WTC11 (cell line): Measurements from ENCODE around the gene STK16. TPM values are rescaled to one million over a fixed set of nuclear protein-coding genes. Genes with fewer than 3 reads are reported as not detected.

Experiments
- ATAC-seq: fragments of 200-7000 bp; cut with Tn5 transposase; 2 replicates; pipeline ENCODE4 v1.10.0; 2021; ENCODE audit warnings: mild to moderate bottlenecking, moderate library complexity
- CTCF ChIA-PET: fragments of 300-600 bp; sonication (Branson Sonifier 250); formaldehyde crosslinking; loops from one replicate; lab custom pipeline; 2021; ENCODE audit warnings: antibody characterized with exemption; lab: Charles Lee
- POLR2A ChIA-PET: fragments of 350-600 bp; sonication (Branson Sonifier 250); formaldehyde crosslinking; loops from one replicate; lab custom pipeline; 2021; ENCODE audit warnings: antibody characterized with exemption; lab: Charles Lee
- DNase-seq: peaks from one replicate; pipeline ENCODE4 v3.0.0; 2021; ENCODE audit warnings: low spot score
- H3K27ac Mint-ChIP-seq: 2 replicates; pipeline ENCODE4 v1.8.0; 2021; ENCODE audit warnings: mixed read lengths
- H3K27me3 Mint-ChIP-seq: 2 replicates; pipeline ENCODE4 v1.8.0; 2021; ENCODE audit warnings: low read depth, mild to moderate bottlenecking, moderate library complexity, mixed read lengths
- H3K36me3 Mint-ChIP-seq: 2 replicates; pipeline ENCODE4 v1.8.0; 2021; ENCODE audit warnings: mixed read lengths
- H3K4me1 Mint-ChIP-seq: 2 replicates; pipeline ENCODE4 v1.8.0; 2022; ENCODE audit warnings: mixed read lengths
- H3K4me3 Mint-ChIP-seq: 2 replicates; pipeline ENCODE4 v1.8.0; 2021; ENCODE audit warnings: mild to moderate bottlenecking, moderate library complexity, mixed read lengths
- H3K9me3 Mint-ChIP-seq: 2 replicates; pipeline ENCODE4 v1.8.0; 2021; ENCODE audit warnings: mixed read lengths
- AFF4 ChIP-seq: sonication (generic); formaldehyde crosslinking; IDR thresholded peaks from 2 replicates; pipeline ENCODE4 v1.8.1; 2023; ENCODE audit warnings: mild to moderate bottlenecking, missing genetic modification reagents, borderline replicate concordance
- ELF4 ChIP-seq: sonication (generic); formaldehyde crosslinking; IDR thresholded peaks from 2 replicates; pipeline ENCODE4 v1.8.1; 2022; ENCODE audit warnings: low read depth, mild to moderate bottlenecking, moderate library complexity, missing genetic modification reagents
- GTF2I ChIP-seq: fragments of 250-450 bp; sonication (Bioruptor Pico); conservative IDR thresholded peaks from 2 replicates; pipeline ENCODE4 v1.4.0; 2021; ENCODE audit warnings: mild to moderate bottlenecking
- KAT7 ChIP-seq: sonication (generic); formaldehyde crosslinking; IDR thresholded peaks from 2 replicates; pipeline ENCODE4 v1.8.1; 2023; ENCODE audit warnings: missing genetic modification reagents, mild to moderate bottlenecking, borderline replicate concordance
- NR1H2 ChIP-seq: sonication (generic); formaldehyde crosslinking; IDR thresholded peaks from 2 replicates; pipeline ENCODE4 v1.9.0; 2021; ENCODE audit warnings: mild to moderate bottlenecking, moderate library complexity, missing genetic modification reagents
- SMAD4 ChIP-seq: sonication (generic); formaldehyde crosslinking; IDR thresholded peaks from 2 replicates; pipeline ENCODE4 v1.8.0; 2022; ENCODE audit warnings: mild to moderate bottlenecking, missing genetic modification reagents
- TP53 ChIP-seq: sonication (generic); formaldehyde crosslinking; IDR thresholded peaks from 2 replicates; pipeline ENCODE4 v1.8.1; 2023; ENCODE audit warnings: mild to moderate bottlenecking, missing genetic modification reagents
- ZBTB21 ChIP-seq: sonication (generic); formaldehyde crosslinking; IDR thresholded peaks from 2 replicates; pipeline ENCODE4 v1.8.1; 2023; ENCODE audit warnings: mild to moderate bottlenecking, missing genetic modification reagents, borderline replicate concordance
- ZBTB43 ChIP-seq: sonication (generic); formaldehyde crosslinking; IDR thresholded peaks from 2 replicates; pipeline ENCODE4 v1.8.1; 2023; ENCODE audit warnings: mild to moderate bottlenecking, missing genetic modification reagents
- ZNF232 ChIP-seq: sonication (generic); formaldehyde crosslinking; IDR thresholded peaks from 2 replicates; pipeline ENCODE4 v1.8.0; 2022; ENCODE audit warnings: mild to moderate bottlenecking, missing genetic modification reagents
- ZNF396 ChIP-seq: fragments of 250-450 bp; sonication (Bioruptor Pico); IDR thresholded peaks from 2 replicates; pipeline ENCODE4 v1.8.0; 2021; ENCODE audit warnings: mild to moderate bottlenecking, moderate library complexity, borderline replicate concordance
- total RNA-seq: library from RNA; stranded (reverse); gene quantifications from 3 replicates; pipeline ENCODE4 v1.2.3, GENCODE V29; 2021
- TF ChIP-seq, protein P1 (sequence below): sonication (generic); formaldehyde crosslinking; IDR thresholded peaks from 2 replicates; pipeline ENCODE4 v1.8.0; 2022; ENCODE audit warnings: mild to moderate bottlenecking, missing genetic modification reagents
- TF ChIP-seq, protein P2 (sequence below): fragments of 250-450 bp; sonication (Bioruptor Pico); IDR thresholded peaks from 2 replicates; pipeline ENCODE4 v1.9.0; 2021; ENCODE audit warnings: mild to moderate bottlenecking, borderline replicate concordance
- TF ChIP-seq, protein P3 (sequence below): fragments of 250-450 bp; sonication (Bioruptor Pico); IDR thresholded peaks from 2 replicates; pipeline ENCODE4 v1.8.0; 2021; ENCODE audit warnings: mild to moderate bottlenecking
- TF ChIP-seq, protein P4 (sequence below): sonication (generic); formaldehyde crosslinking; IDR thresholded peaks from 2 replicates; pipeline ENCODE4 v1.8.1; 2023; ENCODE audit warnings: mild to moderate bottlenecking, missing genetic modification reagents
- TF ChIP-seq, protein P5 (sequence below): fragments of 250-450 bp; sonication (Bioruptor Pico); IDR thresholded peaks from 2 replicates; pipeline ENCODE4 v2.1.2; 2022; ENCODE audit warnings: mild to moderate bottlenecking, moderate library complexity
- TF ChIP-seq, protein P6 (sequence below): sonication (generic); formaldehyde crosslinking; IDR thresholded peaks from 2 replicates; pipeline ENCODE4 v1.8.0; 2022; ENCODE audit warnings: mild to moderate bottlenecking, missing genetic modification reagents

STK16 gene
- total RNA-seq, 1 experiment from 2014 or later, result 27.5 TPM

DNA sequence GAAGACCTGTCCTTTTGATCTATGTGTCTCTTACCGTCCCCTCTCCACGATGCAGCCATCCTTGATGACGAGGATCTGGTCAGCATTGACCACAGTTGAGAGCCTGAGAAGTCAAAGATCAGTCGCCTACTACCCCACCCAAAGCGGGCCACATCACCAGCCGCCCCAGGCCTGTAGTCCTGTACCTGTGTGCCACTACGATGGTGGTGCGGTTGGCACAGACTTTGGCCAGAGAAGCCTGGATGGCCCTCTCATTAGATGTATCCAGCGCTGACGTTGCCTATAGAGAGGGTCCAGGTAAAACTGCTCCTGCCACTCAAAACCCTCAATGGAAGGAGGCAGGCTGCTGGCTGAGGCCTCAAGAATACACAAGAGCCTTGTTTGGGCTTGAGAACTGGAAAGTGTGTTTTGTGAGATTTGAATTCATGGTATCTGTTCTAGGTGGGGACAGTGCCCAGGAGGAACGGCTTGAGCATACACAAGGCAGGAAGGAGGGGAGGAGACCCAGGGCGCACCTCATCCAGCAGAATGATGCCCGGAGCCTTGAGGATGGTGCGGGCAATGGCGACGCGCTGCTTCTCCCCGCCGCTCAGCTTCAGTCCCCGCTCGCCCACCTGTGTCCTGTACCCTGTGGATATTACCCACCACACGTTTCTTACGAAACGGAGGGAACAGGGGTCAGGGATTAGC lies 34.9 kb upstream of the STK16 start:
- POLR2A ChIA-PET, result no interaction called here
- Mint-ChIP-seq H3K27me3 (no peaks in the 10 kb centered on the region), H3K27ac (no peak overlapping the region), H3K4me1 (peaks cover 6% of the 10 kb centered on the region), H3K36me3 (peaks cover 59% of the 10 kb centered on the region), H3K9me3 (no peaks in the 10 kb centered on the region), H3K4me3 (no peak overlapping the region)
- CTCF ChIA-PET, result no interaction called here
- TF ChIP-seq, protein P1, sequence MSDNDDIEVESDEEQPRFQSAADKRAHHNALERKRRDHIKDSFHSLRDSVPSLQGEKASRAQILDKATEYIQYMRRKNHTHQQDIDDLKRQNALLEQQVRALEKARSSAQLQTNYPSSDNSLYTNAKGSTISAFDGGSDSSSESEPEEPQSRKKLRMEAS (CRISPR knock-in tag), result no peak
- no peak for TF ChIP-seq ZNF232 (CRISPR knock-in tag)
- TF ChIP-seq, protein P2, sequence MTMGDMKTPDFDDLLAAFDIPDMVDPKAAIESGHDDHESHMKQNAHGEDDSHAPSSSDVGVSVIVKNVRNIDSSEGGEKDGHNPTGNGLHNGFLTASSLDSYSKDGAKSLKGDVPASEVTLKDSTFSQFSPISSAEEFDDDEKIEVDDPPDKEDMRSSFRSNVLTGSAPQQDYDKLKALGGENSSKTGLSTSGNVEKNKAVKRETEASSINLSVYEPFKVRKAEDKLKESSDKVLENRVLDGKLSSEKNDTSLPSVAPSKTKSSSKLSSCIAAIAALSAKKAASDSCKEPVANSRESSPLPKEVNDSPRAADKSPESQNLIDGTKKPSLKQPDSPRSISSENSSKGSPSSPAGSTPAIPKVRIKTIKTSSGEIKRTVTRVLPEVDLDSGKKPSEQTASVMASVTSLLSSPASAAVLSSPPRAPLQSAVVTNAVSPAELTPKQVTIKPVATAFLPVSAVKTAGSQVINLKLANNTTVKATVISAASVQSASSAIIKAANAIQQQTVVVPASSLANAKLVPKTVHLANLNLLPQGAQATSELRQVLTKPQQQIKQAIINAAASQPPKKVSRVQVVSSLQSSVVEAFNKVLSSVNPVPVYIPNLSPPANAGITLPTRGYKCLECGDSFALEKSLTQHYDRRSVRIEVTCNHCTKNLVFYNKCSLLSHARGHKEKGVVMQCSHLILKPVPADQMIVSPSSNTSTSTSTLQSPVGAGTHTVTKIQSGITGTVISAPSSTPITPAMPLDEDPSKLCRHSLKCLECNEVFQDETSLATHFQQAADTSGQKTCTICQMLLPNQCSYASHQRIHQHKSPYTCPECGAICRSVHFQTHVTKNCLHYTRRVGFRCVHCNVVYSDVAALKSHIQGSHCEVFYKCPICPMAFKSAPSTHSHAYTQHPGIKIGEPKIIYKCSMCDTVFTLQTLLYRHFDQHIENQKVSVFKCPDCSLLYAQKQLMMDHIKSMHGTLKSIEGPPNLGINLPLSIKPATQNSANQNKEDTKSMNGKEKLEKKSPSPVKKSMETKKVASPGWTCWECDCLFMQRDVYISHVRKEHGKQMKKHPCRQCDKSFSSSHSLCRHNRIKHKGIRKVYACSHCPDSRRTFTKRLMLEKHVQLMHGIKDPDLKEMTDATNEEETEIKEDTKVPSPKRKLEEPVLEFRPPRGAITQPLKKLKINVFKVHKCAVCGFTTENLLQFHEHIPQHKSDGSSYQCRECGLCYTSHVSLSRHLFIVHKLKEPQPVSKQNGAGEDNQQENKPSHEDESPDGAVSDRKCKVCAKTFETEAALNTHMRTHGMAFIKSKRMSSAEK (CRISPR knock-in tag), result no peak
- no peak for TF ChIP-seq ZBTB21 (CRISPR knock-in tag)
- TF ChIP-seq, protein P3, sequence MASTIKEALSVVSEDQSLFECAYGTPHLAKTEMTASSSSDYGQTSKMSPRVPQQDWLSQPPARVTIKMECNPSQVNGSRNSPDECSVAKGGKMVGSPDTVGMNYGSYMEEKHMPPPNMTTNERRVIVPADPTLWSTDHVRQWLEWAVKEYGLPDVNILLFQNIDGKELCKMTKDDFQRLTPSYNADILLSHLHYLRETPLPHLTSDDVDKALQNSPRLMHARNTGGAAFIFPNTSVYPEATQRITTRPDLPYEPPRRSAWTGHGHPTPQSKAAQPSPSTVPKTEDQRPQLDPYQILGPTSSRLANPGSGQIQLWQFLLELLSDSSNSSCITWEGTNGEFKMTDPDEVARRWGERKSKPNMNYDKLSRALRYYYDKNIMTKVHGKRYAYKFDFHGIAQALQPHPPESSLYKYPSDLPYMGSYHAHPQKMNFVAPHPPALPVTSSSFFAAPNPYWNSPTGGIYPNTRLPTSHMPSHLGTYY (CRISPR knock-in tag), result no peak
- no peak for TF ChIP-seq AFF4 (CRISPR knock-in tag)
- no peak for TF ChIP-seq SMAD4 (CRISPR knock-in tag)
- TF ChIP-seq, protein P4, sequence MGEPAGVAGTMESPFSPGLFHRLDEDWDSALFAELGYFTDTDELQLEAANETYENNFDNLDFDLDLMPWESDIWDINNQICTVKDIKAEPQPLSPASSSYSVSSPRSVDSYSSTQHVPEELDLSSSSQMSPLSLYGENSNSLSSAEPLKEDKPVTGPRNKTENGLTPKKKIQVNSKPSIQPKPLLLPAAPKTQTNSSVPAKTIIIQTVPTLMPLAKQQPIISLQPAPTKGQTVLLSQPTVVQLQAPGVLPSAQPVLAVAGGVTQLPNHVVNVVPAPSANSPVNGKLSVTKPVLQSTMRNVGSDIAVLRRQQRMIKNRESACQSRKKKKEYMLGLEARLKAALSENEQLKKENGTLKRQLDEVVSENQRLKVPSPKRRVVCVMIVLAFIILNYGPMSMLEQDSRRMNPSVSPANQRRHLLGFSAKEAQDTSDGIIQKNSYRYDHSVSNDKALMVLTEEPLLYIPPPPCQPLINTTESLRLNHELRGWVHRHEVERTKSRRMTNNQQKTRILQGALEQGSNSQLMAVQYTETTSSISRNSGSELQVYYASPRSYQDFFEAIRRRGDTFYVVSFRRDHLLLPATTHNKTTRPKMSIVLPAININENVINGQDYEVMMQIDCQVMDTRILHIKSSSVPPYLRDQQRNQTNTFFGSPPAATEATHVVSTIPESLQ (CRISPR knock-in tag), result no peak
- TF ChIP-seq, protein P5, sequence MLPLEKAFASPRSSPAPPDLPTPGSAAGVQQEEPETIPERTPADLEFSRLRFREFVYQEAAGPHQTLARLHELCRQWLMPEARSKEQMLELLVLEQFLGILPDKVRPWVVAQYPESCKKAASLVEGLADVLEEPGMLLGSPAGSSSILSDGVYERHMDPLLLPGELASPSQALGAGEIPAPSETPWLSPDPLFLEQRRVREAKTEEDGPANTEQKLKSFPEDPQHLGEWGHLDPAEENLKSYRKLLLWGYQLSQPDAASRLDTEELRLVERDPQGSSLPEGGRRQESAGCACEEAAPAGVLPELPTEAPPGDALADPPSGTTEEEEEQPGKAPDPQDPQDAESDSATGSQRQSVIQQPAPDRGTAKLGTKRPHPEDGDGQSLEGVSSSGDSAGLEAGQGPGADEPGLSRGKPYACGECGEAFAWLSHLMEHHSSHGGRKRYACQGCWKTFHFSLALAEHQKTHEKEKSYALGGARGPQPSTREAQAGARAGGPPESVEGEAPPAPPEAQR (CRISPR knock-in tag), result no peak
- TF ChIP-seq KAT7 (CRISPR knock-in tag), result no peak
- TF ChIP-seq, protein P6, sequence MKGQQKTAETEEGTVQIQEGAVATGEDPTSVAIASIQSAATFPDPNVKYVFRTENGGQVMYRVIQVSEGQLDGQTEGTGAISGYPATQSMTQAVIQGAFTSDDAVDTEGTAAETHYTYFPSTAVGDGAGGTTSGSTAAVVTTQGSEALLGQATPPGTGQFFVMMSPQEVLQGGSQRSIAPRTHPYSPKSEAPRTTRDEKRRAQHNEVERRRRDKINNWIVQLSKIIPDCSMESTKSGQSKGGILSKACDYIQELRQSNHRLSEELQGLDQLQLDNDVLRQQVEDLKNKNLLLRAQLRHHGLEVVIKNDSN (CRISPR knock-in tag), result no peak
- TF ChIP-seq ZNF396 (CRISPR knock-in tag), result no peak
- TF ChIP-seq NR1H2 (CRISPR knock-in tag), result no peak
- TF ChIP-seq ZBTB43 (CRISPR knock-in tag), result no peak
- no peak for TF ChIP-seq ELF4 (CRISPR knock-in tag)
- no peak for TF ChIP-seq GTF2I
- no peak for TF ChIP-seq TP53 (CRISPR knock-in tag)
- DNase-seq (no peak), ATAC-seq (no peak)
